Measurements from ENCODE around the gene DSCAML1.

Gene DSCAML1

GRCh38 chr11:117643606-117644300, 153.3 kb downstream of the DSCAML1 start:
- Histone ChIP-seq H3K27me3 (ENCODE audit: low read depth) (peaks cover 21% of the 10 kb centered on the region), H3K36me3 (replicated peaks) (no peaks in the 10 kb centered on the region), H3K4me3 (no peak overlapping the region), H3K4me1 (no peaks in the 10 kb centered on the region), H3K9me3 (no peaks in the 10 kb centered on the region)
- in situ Hi-C loops (cut with MboI; ENCODE audit: low sequenced_read_pairs): no loop called here
- no peak for DNase-seq (ENCODE audit: low spot score in 2 of 2)

- Histone ChIP-seq H3K27me3 (ENCODE audit: low read depth) (peaks cover 21% of the 10 kb centered on the region), H3K9me3 (no peaks in the 10 kb centered on the region), H3K36me3 (replicated peaks) (no peaks in the 10 kb centered on the region), H3K4me3 (no peak overlapping the region), H3K4me1 (no peaks in the 10 kb centered on the region)
- no peak for DNase-seq (ENCODE audit: low spot score in 2 of 2)
- in situ Hi-C loops (cut with MboI; ENCODE audit: low sequenced_read_pairs): no loop called here
Measured at GRCh38 chr11:117642835-117643234, 154.2 kb downstream of the DSCAML1 start.

DNA sequence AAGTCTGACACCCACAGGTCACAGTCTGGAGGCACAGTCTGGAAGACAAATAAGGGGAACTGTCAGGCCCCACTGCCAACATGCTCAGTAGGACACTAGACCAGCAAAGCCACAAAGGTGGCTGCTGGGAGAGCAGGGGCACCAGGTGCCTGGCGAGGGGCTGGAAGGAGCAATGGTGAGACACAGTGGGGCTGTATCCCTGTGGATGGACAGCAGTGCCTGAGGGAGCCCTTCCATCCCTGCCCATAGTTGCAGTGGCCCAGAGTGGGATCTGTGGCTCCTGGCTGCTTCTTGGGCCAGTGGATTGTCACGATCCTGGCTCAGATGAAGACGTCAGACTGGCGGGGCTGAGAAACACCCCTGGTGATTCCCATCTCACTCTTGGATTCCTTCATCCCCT, 154.6 kb downstream of the DSCAML1 start:
- Histone ChIP-seq H3K36me3 (replicated peaks) (no peaks in the 10 kb centered on the region), H3K4me1 (no peaks in the 10 kb centered on the region), H3K9me3 (no peaks in the 10 kb centered on the region), H3K4me3 (no peak overlapping the region), H3K27me3 (ENCODE audit: low read depth) (peaks cover 24% of the 10 kb centered on the region)
- in situ Hi-C loops (cut with MboI; ENCODE audit: low sequenced_read_pairs): no loop called here
- no peak for DNase-seq (ENCODE audit: low spot score in 2 of 2)

- no peaks in the 10 kb centered on the region for H3K4me1 ChIP-seq
- H3K27me3 ChIP-seq (ENCODE audit: low read depth): peaks cover 27% of the 10 kb centered on the region
- no peak for DNase-seq (ENCODE audit: low spot score in 2 of 2)
- in situ Hi-C loops (cut with MboI; ENCODE audit: low sequenced_read_pairs): no loop called here
- no peaks in the 10 kb centered on the region for H3K36me3 ChIP-seq (replicated peaks)
- no peaks in the 10 kb centered on the region for H3K9me3 ChIP-seq
- H3K4me3 ChIP-seq: no peak overlapping the region
Measured at GRCh38 chr11:117641008-117641915, 155.8 kb downstream of the DSCAML1 start.

- H3K27me3 ChIP-seq (ENCODE audit: low read depth): peaks cover 36% of the 10 kb centered on the region
- in situ Hi-C loops (cut with MboI; ENCODE audit: low sequenced_read_pairs): no loop called here
Measured at GRCh38 chr11:117640041-117640440, 157.0 kb downstream of the DSCAML1 start.

GRCh38 chr11:117639601-117640000, 157.4 kb downstream of the DSCAML1 start:
- in situ Hi-C loops (cut with MboI; ENCODE audit: low sequenced_read_pairs): no loop called here
- Histone ChIP-seq H3K4me1 (no peaks in the 10 kb centered on the region), H3K4me3 (no peak overlapping the region), H3K27me3 (ENCODE audit: low read depth) (peaks cover 39% of the 10 kb centered on the region), H3K36me3 (replicated peaks) (no peaks in the 10 kb centered on the region), H3K9me3 (no peaks in the 10 kb centered on the region)
- no peak for DNase-seq (ENCODE audit: low spot score in 2 of 2)

More at GRCh38 chr11:117640041-117640440, 157.0 kb downstream of the DSCAML1 start:
- no peaks in the 10 kb centered on the region for H3K9me3 ChIP-seq
- H3K36me3 ChIP-seq (replicated peaks): no peaks in the 10 kb centered on the region
- no peak for DNase-seq (ENCODE audit: low spot score in 2 of 2)
- no peak overlapping the region for H3K4me3 ChIP-seq
- no peaks in the 10 kb centered on the region for H3K4me1 ChIP-seq

- Histone ChIP-seq H3K9me3 (no peaks in the 10 kb centered on the region), H3K27me3 (ENCODE audit: low read depth) (peaks cover 39% of the 10 kb centered on the region), H3K36me3 (replicated peaks) (no peaks in the 10 kb centered on the region), H3K4me1 (no peaks in the 10 kb centered on the region), H3K4me3 (no peak overlapping the region)
- DNase-seq (ENCODE audit: low spot score in 2 of 2): no peak
- in situ Hi-C loops (cut with MboI; ENCODE audit: low sequenced_read_pairs): no loop called here
Measured at GRCh38 chr11:117638911-117639543, 158.0 kb downstream of the DSCAML1 start.

GRCh38 chr11:117634756-117635603, 162.0 kb downstream of the DSCAML1 start:
- in situ Hi-C loops (cut with MboI; ENCODE audit: low sequenced_read_pairs): no loop called here
- no peaks in the 10 kb centered on the region for H3K4me1 ChIP-seq
- H3K4me3 ChIP-seq: no peak overlapping the region
- DNase-seq (ENCODE audit: low spot score in 2 of 2): no peak
- H3K27me3 ChIP-seq (ENCODE audit: low read depth): peaks cover 20% of the 10 kb centered on the region
- no peaks in the 10 kb centered on the region for H3K36me3 ChIP-seq (replicated peaks)
- no peaks in the 10 kb centered on the region for H3K9me3 ChIP-seq

DNA sequence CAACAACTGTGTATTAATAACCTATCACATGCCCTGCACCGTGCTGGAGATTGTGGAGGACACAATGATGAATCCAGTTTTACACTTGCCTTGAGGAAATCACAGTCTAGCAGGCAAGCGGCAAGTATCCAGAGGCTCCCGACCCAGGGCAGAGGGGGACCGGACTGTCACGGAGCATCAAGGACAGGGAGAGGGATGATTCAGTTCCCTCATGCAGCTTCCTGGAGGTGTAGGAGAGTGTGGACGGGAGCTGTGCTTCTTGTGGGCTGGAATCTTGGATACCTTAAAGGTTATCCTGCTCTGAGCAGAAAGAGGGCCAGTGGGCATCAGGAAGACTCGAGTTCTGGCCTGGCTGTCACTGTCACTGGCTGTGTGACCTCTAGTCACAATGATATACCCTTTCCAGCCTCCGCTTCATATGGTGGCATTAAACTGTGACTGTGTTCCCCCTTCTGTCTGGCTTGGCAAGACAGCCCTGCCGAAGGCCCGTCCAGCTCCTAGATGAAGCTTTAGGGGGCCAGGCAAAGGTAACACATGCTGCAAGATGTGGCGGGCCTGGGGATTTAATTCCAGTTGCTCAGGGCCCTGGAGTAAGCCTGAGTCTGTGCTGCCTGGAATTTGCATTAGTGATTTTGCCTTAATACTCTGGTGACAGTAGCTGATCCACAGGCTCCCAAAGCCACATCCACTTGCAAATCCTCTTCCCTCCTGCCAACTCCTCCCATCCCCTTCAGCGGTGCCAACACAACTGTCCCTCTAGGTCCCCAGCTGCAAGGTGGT, 162.8 kb downstream of the DSCAML1 start:
- Histone ChIP-seq H3K4me1 (no peaks in the 10 kb centered on the region), H3K27me3 (ENCODE audit: low read depth) (peaks cover 24% of the 10 kb centered on the region), H3K4me3 (no peak overlapping the region), H3K36me3 (replicated peaks) (no peaks in the 10 kb centered on the region), H3K9me3 (no peaks in the 10 kb centered on the region)
- in situ Hi-C loops (cut with MboI; ENCODE audit: low sequenced_read_pairs): no loop called here
- no peak for DNase-seq (ENCODE audit: low spot score in 2 of 2)

- Histone ChIP-seq H3K27me3 (ENCODE audit: low read depth) (peaks cover 24% of the 10 kb centered on the region), H3K36me3 (replicated peaks) (no peaks in the 10 kb centered on the region), H3K4me3 (no peak overlapping the region), H3K4me1 (no peaks in the 10 kb centered on the region), H3K9me3 (no peaks in the 10 kb centered on the region)
- no peak for DNase-seq (ENCODE audit: low spot score in 2 of 2)
- in situ Hi-C loops (cut with MboI; ENCODE audit: low sequenced_read_pairs): no loop called here
Measured at GRCh38 chr11:117633186-117633754, 163.7 kb downstream of the DSCAML1 start.

GRCh38 chr11:117632306-117632705, 164.7 kb downstream of the DSCAML1 start:
- DNase-seq (ENCODE audit: low spot score in 2 of 2): no peak
- no peaks in the 10 kb centered on the region for H3K4me1 ChIP-seq
- in situ Hi-C loops (cut with MboI; ENCODE audit: low sequenced_read_pairs): no loop called here
- no peaks in the 10 kb centered on the region for H3K9me3 ChIP-seq
- no peak overlapping the region for H3K4me3 ChIP-seq
- H3K36me3 ChIP-seq (replicated peaks): no peaks in the 10 kb centered on the region
- peaks cover 28% of the 10 kb centered on the region for H3K27me3 ChIP-seq (ENCODE audit: low read depth)

GRCh38 chr11:117631336-117632140, 165.5 kb downstream of the DSCAML1 start:
- no peaks in the 10 kb centered on the region for H3K36me3 ChIP-seq (replicated peaks)
- in situ Hi-C loops (cut with MboI; ENCODE audit: low sequenced_read_pairs): no loop called here
- no peak for DNase-seq (ENCODE audit: low spot score in 2 of 2)
- H3K9me3 ChIP-seq: no peaks in the 10 kb centered on the region
- no peak overlapping the region for H3K4me3 ChIP-seq
- H3K4me1 ChIP-seq: no peaks in the 10 kb centered on the region
- peaks cover 31% of the 10 kb centered on the region for H3K27me3 ChIP-seq (ENCODE audit: low read depth)

Measured in HAP-1 (cell line).